ENCODE data around the gene DNLZ. TPM values are rescaled to one million over a fixed set of nuclear protein-coding genes. Genes with fewer than 3 reads are reported as not detected.

Gene DNLZ
- total and polyA plus RNA-seq, 9 of the 15 experiments (the other 6 are each of a cell fraction or from before 2014, with no cell fraction given), result 0.17 to 44.6 (median 3.4) TPM

GRCh38 chr9:136363106-136363948, at the start of gene DNLZ (continued):
- TF ChIP-seq HEY1 (CRISPR knock-in tag; IDR thresholded peaks at IDR 0.05; ENCODE audit: borderline replicate concordance), result no peak
- TF ChIP-seq ETV6 (IDR thresholded peaks at IDR 0.05; ENCODE audit: borderline replicate concordance in 1 of 2, low read depth in 2 of 2, low read length in 1 of 2), result peak; percentile 84 to 88; a peak in 2 of 4 replicates
- TF ChIP-seq ETV6 (CRISPR knock-in tag; IDR thresholded peaks at IDR 0.05; ENCODE audit: borderline replicate concordance), result no peak; the same call in 1 of the 2 replicates
- peak; percentile 88 for TF ChIP-seq SUPT5H (IDR thresholded peaks at IDR 0.05)
- 0 out of 2 replicates have a peak, but pooled peaks have one; percentile 42 for TF ChIP-seq ZNF280B (CRISPR knock-in tag; IDR thresholded peaks at IDR 0.05)
- peak; percentile 98 for TF ChIP-seq E2F8 (IDR thresholded peaks at IDR 0.05; ENCODE audit: low read depth, partially characterized antibody)
- peak; percentile 95 for TF ChIP-seq PCBP1 (IDR thresholded peaks at IDR 0.05; ENCODE audit: low read depth, low read length, poor library complexity, severe bottlenecking)
- no peak for TF ChIP-seq ZNF165 (CRISPR knock-in tag; IDR thresholded peaks at IDR 0.05; ENCODE audit: borderline replicate concordance)
- TF ChIP-seq NR1H2 (CRISPR knock-in tag; IDR thresholded peaks at IDR 0.05), result 0 out of 2 replicates have a peak, but pooled peaks have one; percentile 87
- TF ChIP-seq GATAD2A (IDR thresholded peaks at IDR 0.05), result peak; percentile 28; the same call in 1 of the 2 replicates
- TF ChIP-seq DNMT1 (IDR thresholded peaks at IDR 0.05), result no peak
- peak; percentile 87 for TF ChIP-seq RBFOX2 (IDR thresholded peaks at IDR 0.05; ENCODE audit: low read depth, low read length)
- TF ChIP-seq SP2 (IDR thresholded peaks at IDR 0.05; ENCODE audit: extremely low read depth, low read depth, low read length, poor library complexity, severe bottlenecking), result peak; percentile 48
- TF ChIP-seq MEIS2 (IDR thresholded peaks at IDR 0.05; ENCODE audit: partially characterized antibody), result no peak
- TF ChIP-seq ZNF41 (CRISPR knock-in tag; conservative IDR thresholded peaks at IDR 0.05), result 0 out of 2 replicates have a peak, but pooled peaks have one; percentile 15
- TF ChIP-seq TOE1 (IDR thresholded peaks at IDR 0.05; ENCODE audit: borderline replicate concordance), result no peak
- no peak for TF ChIP-seq TOE1 (CRISPR knock-in tag; IDR thresholded peaks at IDR 0.05; ENCODE audit: borderline replicate concordance, low read depth)
- TF ChIP-seq ETV1 (tag; conservative IDR thresholded peaks at IDR 0.05; ENCODE audit: low read depth), result peak; percentile 62; the same call in 1 of the 2 replicates
- TF ChIP-seq CHCHD3 (CRISPR knock-in tag; IDR thresholded peaks at IDR 0.05), result 0 out of 2 replicates have a peak, but pooled peaks have one; percentile 54
- TF ChIP-seq GATA2 (CRISPR knock-in tag; IDR thresholded peaks at IDR 0.05), result no peak
- 0 out of 2 replicates have a peak, but pooled peaks have one; percentile 20 for TF ChIP-seq RUNX1 (IDR thresholded peaks at IDR 0.05; ENCODE audit: low read depth)
- 0 out of 2 replicates have a peak, but pooled peaks have one; percentile 70 for TF ChIP-seq SMAD3 (CRISPR knock-in tag; conservative IDR thresholded peaks at IDR 0.05)
- TF ChIP-seq SIN3A (IDR thresholded peaks at IDR 0.05; ENCODE audit: borderline replicate concordance in 2 of 2, control insufficient read depth in 1 of 2, low read depth in 2 of 2, low read length in 2 of 2), result peak; percentile 75 to 94; a peak in 2 of 4 replicates
- TF ChIP-seq MBD2 (IDR thresholded peaks at IDR 0.05; ENCODE audit: borderline replicate concordance, low read depth), result peak; percentile 57; the same call in 1 of the 2 replicates

Measured in K562 (cell line).